SK-N-MC (cell line): ENCODE measurements around the gene FAM107B.
"Not testable (repeated sequence)": the region's sequence is repeated elsewhere in the genome, so short reads cannot be mapped to it uniquely, and the experiment has no call there.

Experiments
- DNase-seq: peaks from one replicate; pipeline ENCODE4 v3.0.0-alpha.2; 2011; ENCODE audit warnings: low read depth, low spot score
- H3K27ac ChIP-seq: fragments of 200-600 bp; sonication (generic); 2 replicates; pipeline ENCODE4 v1.5.1; 2016; ENCODE audit warnings: mixed run types
- H3K36me3 ChIP-seq: fragments of 200-600 bp; sonication (generic); 2 replicates; pipeline ENCODE4 v1.6.1; 2017; ENCODE audit warnings: antibody characterized with exemption, low read length, mixed read lengths; ENCODE audit not compliant: insufficient read depth
- H3K4me3 ChIP-seq: fragments of 200-600 bp; sonication (generic); 2 replicates; pipeline ENCODE4 v1.5.1; 2016
- H3K9ac ChIP-seq: fragments of 200-600 bp; sonication (generic); 2 replicates; pipeline ENCODE4 v1.8.0; 2017; ENCODE audit warnings: mixed run types, mixed read lengths; ENCODE audit not compliant: insufficient read length
- H3K9me3 ChIP-seq: fragments of 200-600 bp; sonication (generic); 2 replicates; pipeline ENCODE4 v1.6.1; 2017; ENCODE audit warnings: low read depth, mild to moderate bottlenecking, antibody characterized with exemption, low read length, moderate library complexity, mixed read lengths
- EZH2 ChIP-seq: fragments of 200-600 bp; sonication (generic); IDR thresholded peaks from one replicate; pipeline ENCODE4 v1.6.1; 2017; ENCODE audit warnings: antibody characterized with exemption
- FOXP2 ChIP-seq: optimal IDR thresholded peaks from 2 replicates; pipeline ENCODE3; 2011; ENCODE audit warnings: mild to moderate bottlenecking, moderate library complexity; ENCODE audit not compliant: insufficient read depth; ENCODE audit errors: extremely low read length, control extremely low read depth
- POLR2AphosphoS5 ChIP-seq: IDR thresholded peaks from 2 replicates; pipeline ENCODE4 v1.6.1; 2012; ENCODE audit warnings: mild to moderate bottlenecking, low read depth, low read length, borderline replicate concordance

The FAM107B gene

DNA sequence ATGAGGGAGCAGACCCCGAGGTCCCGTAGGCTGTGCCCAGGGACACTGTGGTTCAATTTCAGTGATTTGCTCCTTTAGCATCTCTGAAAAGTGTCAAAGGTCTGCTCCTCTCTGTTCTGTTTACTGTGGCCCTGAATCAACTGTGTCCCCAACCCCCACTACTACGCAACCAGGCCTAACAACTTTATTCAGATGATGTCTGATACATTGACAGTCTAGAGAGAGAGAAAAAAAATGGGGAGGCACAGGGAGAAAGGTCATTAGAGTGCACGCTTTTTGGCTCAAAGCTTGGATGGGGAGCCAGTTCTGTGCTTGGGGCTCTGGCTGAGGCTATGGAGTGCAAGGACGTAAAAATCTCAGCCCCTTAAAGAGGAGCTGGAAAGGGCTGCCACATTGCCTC, 77.9 kb downstream of the FAM107B start:
- TF ChIP-seq POLR2AphosphoS5 (no peak), FOXP2 (no peak), EZH2 (no peak)

DNA sequence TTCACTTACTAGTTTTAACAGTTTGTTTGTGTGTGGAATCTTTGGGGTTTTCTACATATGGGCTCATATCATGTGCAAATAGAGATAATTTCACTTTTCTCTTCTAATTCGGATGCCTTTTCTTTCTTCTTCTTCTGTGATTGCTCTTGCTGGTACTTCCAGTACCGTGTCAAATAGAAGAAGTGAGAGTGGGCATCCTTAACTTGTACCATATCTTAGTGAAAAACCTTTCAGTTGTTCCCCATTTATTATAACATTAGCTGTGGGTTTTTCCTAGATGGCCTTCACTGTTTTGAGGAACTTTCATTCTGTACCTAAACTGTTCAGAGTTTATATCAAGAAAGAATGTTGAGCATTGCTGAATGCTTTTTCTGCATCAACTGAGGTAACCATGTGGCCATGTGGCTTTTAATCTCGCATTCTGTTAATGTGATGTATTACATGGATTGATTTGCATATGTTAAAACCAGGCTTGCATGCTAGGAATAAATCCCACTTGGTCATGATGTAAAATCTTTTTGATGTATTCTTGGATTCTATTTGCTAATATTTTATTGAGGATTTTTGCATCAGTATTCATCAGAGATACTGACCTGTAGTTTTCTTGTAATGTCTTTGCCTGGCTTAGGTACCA, 78.7 kb downstream of the FAM107B start:
- Histone ChIP-seq H3K36me3 (no peaks in the 10 kb centered on the region), H3K4me3 (no peak overlapping the region), H3K9me3 (no peaks in the 10 kb centered on the region), H3K27ac (no peak overlapping the region), H3K9ac (no peak overlapping the region)
- no peak for DNase-seq
- TF ChIP-seq FOXP2: no peak

More for the DNA sequence above, 77.9 kb downstream of the FAM107B start:
- H3K4me3 ChIP-seq: no peak overlapping the region
- no peak overlapping the region for H3K9ac ChIP-seq
- DNase-seq: no peak
- no peaks in the 10 kb centered on the region for H3K9me3 ChIP-seq
- H3K27ac ChIP-seq: no peak overlapping the region
- no peaks in the 10 kb centered on the region for H3K36me3 ChIP-seq

DNA sequence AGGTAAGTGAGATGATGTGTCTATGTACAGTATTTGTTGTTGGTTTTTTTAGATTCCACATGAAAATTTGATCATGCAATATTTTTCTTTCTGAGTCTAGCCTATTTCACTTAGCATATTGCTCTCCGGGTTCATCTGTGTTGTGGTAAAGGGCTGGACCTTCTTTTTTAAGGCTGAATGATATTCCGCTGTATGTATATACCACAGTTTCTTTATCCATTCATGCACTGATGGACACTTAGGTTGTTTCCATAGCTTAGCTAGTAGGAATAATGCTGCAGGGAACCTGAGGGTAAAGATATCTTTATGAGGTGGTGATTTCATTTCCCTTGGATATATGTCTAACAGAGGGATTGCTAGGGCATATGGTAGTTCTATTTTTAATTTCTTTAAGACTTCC, 80.8 kb downstream of the FAM107B start:
- TF ChIP-seq EZH2: no peak
- TF ChIP-seq FOXP2: no peak
- TF ChIP-seq POLR2AphosphoS5: no peak
- H3K4me3 ChIP-seq: no peak overlapping the region
- H3K9ac ChIP-seq: no peak overlapping the region
- no peak overlapping the region for H3K27ac ChIP-seq
- no peak for DNase-seq
- no peaks in the 10 kb centered on the region for H3K9me3 ChIP-seq
- no peaks in the 10 kb centered on the region for H3K36me3 ChIP-seq

DNA sequence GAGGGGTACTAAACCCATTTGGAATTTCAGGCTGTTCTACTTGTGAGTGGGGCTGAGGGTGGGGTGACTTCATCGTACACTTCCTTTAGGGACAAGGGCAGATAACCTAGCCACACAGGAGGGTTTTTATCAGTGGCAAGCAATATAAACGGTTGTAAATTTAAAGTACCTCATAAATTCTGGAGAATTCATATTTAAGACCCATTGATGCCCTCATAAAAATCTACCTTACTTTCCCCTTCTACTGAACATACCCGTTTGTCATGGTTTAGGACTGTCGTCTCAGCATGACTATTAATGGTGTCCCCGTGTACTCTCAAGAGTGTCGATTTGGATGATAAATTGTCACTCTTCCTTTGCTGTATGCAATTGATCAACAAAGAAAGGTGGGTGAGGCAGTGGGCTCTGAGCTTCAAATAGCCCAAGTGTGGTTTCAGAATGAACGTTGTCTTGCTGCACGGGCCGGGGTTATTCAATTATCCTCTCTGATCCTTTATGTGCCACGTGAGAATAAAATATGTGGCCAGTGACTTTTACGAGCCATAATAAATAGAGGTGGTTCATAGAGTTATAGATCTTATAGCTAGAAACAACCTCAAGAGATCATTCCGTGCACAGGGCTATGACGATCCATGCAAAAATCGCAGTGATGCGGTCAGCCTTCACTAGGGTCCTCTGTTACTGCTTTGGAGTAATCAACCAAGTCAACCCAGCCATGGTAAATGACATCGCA, 82.2 kb downstream of the FAM107B start:
- H3K36me3 ChIP-seq: no peaks in the 10 kb centered on the region
- no peak overlapping the region for H3K27ac ChIP-seq
- no peak for TF ChIP-seq EZH2
- TF ChIP-seq FOXP2: no peak
- TF ChIP-seq POLR2AphosphoS5: no peak
- H3K9ac ChIP-seq: no peak overlapping the region
- DNase-seq: no peak
- H3K9me3 ChIP-seq: no peaks in the 10 kb centered on the region
- no peak overlapping the region for H3K4me3 ChIP-seq

DNA sequence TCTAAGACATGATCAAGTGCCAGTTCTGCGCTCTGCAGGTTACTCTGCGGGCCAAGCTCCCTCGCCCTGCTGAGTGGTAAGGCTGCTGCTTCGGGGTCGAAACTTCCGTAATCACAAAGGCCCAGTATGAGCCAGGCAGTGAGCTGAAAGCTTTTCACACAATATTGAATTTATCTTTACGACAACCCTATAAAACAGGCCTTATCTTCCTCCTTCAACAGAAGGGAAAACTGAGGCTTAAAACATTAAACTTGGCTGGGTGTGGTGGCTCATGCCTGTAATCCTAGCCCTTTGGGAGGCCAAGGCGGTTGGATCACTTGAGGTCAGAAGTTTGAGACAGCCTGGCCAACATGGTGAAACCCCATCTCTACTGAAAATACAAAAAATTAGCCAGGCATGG, 83.3 kb downstream of the FAM107B start:
- Histone ChIP-seq H3K4me3 (no peak overlapping the region), H3K9me3 (no peaks in the 10 kb centered on the region), H3K27ac (no peak overlapping the region), H3K9ac (no peak overlapping the region), H3K36me3 (no peaks in the 10 kb centered on the region)
- TF ChIP-seq EZH2: no peak
- no peak for TF ChIP-seq FOXP2
- no peak for TF ChIP-seq POLR2AphosphoS5
- no peak for DNase-seq

DNA sequence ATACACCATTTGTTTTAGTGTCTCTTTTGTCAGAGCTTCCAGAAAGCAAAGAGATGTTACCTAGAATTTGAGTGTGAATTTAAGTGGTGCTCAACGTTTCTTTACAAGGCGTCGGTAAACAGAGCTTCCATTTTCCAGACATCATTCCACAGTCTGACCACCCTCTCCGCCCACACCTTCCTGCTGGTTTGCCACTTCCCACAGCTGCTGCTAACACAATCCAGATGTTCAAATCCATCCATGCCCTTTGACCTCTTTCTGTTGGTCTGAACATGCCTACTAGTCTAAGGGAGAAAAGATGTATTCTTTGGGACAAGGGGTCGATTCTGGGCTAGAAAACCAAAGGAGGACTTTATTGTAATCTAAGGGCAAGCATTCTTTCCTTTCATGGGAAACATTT, 86.1 kb downstream of the FAM107B start:
- Histone ChIP-seq H3K9ac (no peak overlapping the region), H3K27ac (no peak overlapping the region), H3K4me3 (no peak overlapping the region), H3K9me3 (no peaks in the 10 kb centered on the region), H3K36me3 (no peaks in the 10 kb centered on the region)
- DNase-seq: no peak
- TF ChIP-seq EZH2 (no peak), POLR2AphosphoS5 (no peak; the same call in 1 of the 2 replicates), FOXP2 (no peak)

DNA sequence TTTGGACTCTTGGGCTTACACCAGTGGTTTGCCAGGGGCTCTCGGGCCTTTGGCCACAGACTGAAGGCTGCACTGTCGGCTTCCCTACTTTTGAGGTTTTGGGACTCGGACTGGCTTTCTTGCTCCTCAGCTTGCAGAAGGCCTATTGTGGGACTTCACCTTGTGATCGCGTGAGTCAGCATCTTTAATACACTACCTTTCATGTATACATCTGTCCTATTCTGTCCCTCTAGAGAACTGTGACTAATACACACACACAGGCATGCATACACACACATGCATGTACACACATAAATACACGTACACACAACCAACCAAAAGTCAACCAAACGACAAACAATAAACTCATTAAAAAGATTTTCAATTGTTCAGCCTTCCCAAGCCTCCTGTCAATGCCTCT, 86.5 kb downstream of the FAM107B start:
- not testable (repeated sequence) for H3K36me3 ChIP-seq, H3K27ac ChIP-seq, DNase-seq, H3K4me3 ChIP-seq, H3K9me3 ChIP-seq, H3K9ac ChIP-seq

DNA sequence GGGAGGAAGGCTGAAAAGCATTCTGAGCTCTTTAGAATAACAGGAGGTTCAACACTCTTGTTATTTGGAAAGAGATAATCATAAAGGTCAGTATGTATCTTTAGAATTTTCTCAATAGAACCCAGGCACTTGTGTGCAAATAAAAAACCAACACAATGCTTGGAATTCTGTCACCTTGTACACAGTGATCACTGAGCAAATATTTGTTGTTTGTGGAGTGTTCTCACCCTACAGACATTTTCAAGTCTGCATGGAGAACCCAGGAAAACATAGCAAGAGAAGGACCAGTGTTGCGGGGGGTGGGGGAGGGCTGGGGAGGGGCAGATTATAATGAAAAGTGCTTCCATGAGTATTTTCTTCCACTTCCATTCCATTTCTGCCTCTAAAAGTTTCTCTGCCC, 87.4 kb downstream of the FAM107B start:
- no peaks in the 10 kb centered on the region for H3K36me3 ChIP-seq
- H3K4me3 ChIP-seq: no peak overlapping the region
- TF ChIP-seq FOXP2 (no peak), POLR2AphosphoS5 (no peak), EZH2 (no peak)
- H3K27ac ChIP-seq: no peak overlapping the region
- no peaks in the 10 kb centered on the region for H3K9me3 ChIP-seq
- no peak overlapping the region for H3K9ac ChIP-seq
- DNase-seq: no peak

DNA sequence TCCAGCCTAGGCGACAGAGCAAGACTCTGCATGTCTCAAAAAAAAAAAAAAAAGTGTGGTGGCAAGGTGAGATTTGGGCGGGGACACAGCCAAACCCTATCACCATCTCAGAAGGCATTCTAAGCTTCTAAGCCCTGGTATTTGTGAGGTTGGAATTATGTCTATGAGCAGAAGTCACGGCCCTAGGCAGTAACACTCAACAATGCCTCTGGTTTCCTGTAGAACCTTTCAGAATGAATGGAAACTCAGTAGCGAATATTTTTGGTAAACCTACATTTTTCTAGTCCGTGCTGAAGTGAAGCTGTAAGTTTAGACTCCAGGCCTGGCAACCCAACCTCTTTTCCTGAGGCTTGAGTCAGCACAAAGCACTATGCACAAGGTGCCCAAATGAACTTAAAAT, 88.3 kb downstream of the FAM107B start:
- no peak overlapping the region for H3K4me3 ChIP-seq
- DNase-seq: no peak
- TF ChIP-seq POLR2AphosphoS5 (no peak), FOXP2 (no peak), EZH2 (no peak)
- H3K9ac ChIP-seq: no peak overlapping the region
- H3K36me3 ChIP-seq: no peaks in the 10 kb centered on the region
- no peaks in the 10 kb centered on the region for H3K9me3 ChIP-seq
- no peak overlapping the region for H3K27ac ChIP-seq
